ENCODE data around the gene YPEL2.

- TF ChIP-seq, protein P1, sequence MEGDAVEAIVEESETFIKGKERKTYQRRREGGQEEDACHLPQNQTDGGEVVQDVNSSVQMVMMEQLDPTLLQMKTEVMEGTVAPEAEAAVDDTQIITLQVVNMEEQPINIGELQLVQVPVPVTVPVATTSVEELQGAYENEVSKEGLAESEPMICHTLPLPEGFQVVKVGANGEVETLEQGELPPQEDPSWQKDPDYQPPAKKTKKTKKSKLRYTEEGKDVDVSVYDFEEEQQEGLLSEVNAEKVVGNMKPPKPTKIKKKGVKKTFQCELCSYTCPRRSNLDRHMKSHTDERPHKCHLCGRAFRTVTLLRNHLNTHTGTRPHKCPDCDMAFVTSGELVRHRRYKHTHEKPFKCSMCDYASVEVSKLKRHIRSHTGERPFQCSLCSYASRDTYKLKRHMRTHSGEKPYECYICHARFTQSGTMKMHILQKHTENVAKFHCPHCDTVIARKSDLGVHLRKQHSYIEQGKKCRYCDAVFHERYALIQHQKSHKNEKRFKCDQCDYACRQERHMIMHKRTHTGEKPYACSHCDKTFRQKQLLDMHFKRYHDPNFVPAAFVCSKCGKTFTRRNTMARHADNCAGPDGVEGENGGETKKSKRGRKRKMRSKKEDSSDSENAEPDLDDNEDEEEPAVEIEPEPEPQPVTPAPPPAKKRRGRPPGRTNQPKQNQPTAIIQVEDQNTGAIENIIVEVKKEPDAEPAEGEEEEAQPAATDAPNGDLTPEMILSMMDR (IDR thresholded peaks at IDR 0.05; ENCODE audit: insufficient read depth, low read depth, low read length), result no peak
- no peak for TF ChIP-seq EZH2 (IDR thresholded peaks at IDR 0.05; ENCODE audit: insufficient read depth, low read length)
Observed at GRCh38 chr17:59413014-59413766, 81.7 kb downstream of the YPEL2 start.

Data from astrocyte (in vitro differentiated cells and primary cell).